Osteoblast (primary cell): ENCODE measurements around the gene EIF1. TPM values are rescaled to one million over a fixed set of nuclear protein-coding genes. Genes with fewer than 3 reads are reported as not detected.

ENCODE experiments used
- DNase-seq: peaks from one replicate; pipeline ENCODE4 v3.0.0; 2011; ENCODE audit warnings: low spot score, mixed read lengths; ENCODE audit not compliant: insufficient read length; ENCODE audit errors: missing footprints
- H2AFZ ChIP-seq: 2 replicates; pipeline ENCODE4 v1.6.0; 2011; ENCODE audit warnings: mild to moderate bottlenecking, low read length
- H3K27ac ChIP-seq: 2 replicates; pipeline ENCODE4 v1.5.1; 2011; ENCODE audit warnings: mild to moderate bottlenecking, low read depth, low read length, moderate library complexity
- H3K27me3 ChIP-seq: 2 replicates; pipeline ENCODE4 v1.6.0; 2012; ENCODE audit warnings: mild to moderate bottlenecking, control low read depth, inconsistent platforms, low read length, moderate library complexity; ENCODE audit not compliant: insufficient read depth
- H3K36me3 ChIP-seq: 2 replicates; pipeline ENCODE4 v1.5.1; 2011; ENCODE audit warnings: mild to moderate bottlenecking, low read length, control low read depth, moderate library complexity; ENCODE audit not compliant: insufficient read depth
- H3K4me1 ChIP-seq: 2 replicates; pipeline ENCODE4 v1.5.1; 2011; ENCODE audit warnings: mild to moderate bottlenecking, low read length, control low read depth, moderate library complexity; ENCODE audit not compliant: insufficient read depth
- H3K4me2 ChIP-seq: 2 replicates; pipeline ENCODE4 v1.6.0; 2011; ENCODE audit warnings: mild to moderate bottlenecking, low read length; ENCODE audit not compliant: insufficient read depth
- H3K4me3 ChIP-seq: fragments of 200-600 bp; sonication (generic); 3 replicates; pipeline ENCODE4 v1.5.1; 2012; ENCODE audit warnings: mild to moderate bottlenecking, low read length, inconsistent platforms; ENCODE audit not compliant: insufficient read depth
- H3K79me2 ChIP-seq: 2 replicates; pipeline ENCODE4 v1.6.0; 2012; ENCODE audit warnings: mild to moderate bottlenecking, low read length, control low read depth, inconsistent platforms; ENCODE audit not compliant: insufficient read depth
- H3K9me3 ChIP-seq: 2 replicates; pipeline ENCODE4 v1.5.1; 2011; ENCODE audit warnings: low read depth, low read length, control low read depth
- H4K20me1 ChIP-seq: 2 replicates; pipeline ENCODE4 v1.6.0; 2012; ENCODE audit warnings: mild to moderate bottlenecking, low read length, control low read depth; ENCODE audit not compliant: insufficient read depth
- total RNA-seq: library from RNA; depleted of rRNA; stranded (reverse); fragments of >200 nt; gene quantifications from 2 replicates; pipeline ENCODE4 v1.2.3, GENCODE V29; 2012
- TF ChIP-seq, protein P1 (sequence below): IDR thresholded peaks from 2 replicates; pipeline ENCODE4 v1.5.1; 2011; ENCODE audit warnings: mild to moderate bottlenecking, low read depth, low read length, moderate library complexity; ENCODE audit errors: extremely low read depth

The EIF1 gene
- total RNA-seq, 1 donor: 94.5 TPM

- no peak overlapping the region for H3K4me2 ChIP-seq
- no peaks in the 10 kb centered on the region for H4K20me1 ChIP-seq
- H3K27me3 ChIP-seq: no peaks in the 10 kb centered on the region
- TF ChIP-seq, protein P1, sequence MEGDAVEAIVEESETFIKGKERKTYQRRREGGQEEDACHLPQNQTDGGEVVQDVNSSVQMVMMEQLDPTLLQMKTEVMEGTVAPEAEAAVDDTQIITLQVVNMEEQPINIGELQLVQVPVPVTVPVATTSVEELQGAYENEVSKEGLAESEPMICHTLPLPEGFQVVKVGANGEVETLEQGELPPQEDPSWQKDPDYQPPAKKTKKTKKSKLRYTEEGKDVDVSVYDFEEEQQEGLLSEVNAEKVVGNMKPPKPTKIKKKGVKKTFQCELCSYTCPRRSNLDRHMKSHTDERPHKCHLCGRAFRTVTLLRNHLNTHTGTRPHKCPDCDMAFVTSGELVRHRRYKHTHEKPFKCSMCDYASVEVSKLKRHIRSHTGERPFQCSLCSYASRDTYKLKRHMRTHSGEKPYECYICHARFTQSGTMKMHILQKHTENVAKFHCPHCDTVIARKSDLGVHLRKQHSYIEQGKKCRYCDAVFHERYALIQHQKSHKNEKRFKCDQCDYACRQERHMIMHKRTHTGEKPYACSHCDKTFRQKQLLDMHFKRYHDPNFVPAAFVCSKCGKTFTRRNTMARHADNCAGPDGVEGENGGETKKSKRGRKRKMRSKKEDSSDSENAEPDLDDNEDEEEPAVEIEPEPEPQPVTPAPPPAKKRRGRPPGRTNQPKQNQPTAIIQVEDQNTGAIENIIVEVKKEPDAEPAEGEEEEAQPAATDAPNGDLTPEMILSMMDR: no peak
- no peak overlapping the region for H3K4me3 ChIP-seq
- no peak overlapping the region for H3K27ac ChIP-seq
- no peak overlapping the region for H2AFZ ChIP-seq
- peak; percentile 82 for DNase-seq
- H3K36me3 ChIP-seq: no peaks in the 10 kb centered on the region
- no peaks in the 10 kb centered on the region for H3K79me2 ChIP-seq
- peaks cover 9% of the 10 kb centered on the region for H3K4me1 ChIP-seq
- H3K9me3 ChIP-seq: no peaks in the 10 kb centered on the region
These were observed 46.2 kb upstream of the EIF1 start for GRCh38 chr17:41642252-41643156.

DNA sequence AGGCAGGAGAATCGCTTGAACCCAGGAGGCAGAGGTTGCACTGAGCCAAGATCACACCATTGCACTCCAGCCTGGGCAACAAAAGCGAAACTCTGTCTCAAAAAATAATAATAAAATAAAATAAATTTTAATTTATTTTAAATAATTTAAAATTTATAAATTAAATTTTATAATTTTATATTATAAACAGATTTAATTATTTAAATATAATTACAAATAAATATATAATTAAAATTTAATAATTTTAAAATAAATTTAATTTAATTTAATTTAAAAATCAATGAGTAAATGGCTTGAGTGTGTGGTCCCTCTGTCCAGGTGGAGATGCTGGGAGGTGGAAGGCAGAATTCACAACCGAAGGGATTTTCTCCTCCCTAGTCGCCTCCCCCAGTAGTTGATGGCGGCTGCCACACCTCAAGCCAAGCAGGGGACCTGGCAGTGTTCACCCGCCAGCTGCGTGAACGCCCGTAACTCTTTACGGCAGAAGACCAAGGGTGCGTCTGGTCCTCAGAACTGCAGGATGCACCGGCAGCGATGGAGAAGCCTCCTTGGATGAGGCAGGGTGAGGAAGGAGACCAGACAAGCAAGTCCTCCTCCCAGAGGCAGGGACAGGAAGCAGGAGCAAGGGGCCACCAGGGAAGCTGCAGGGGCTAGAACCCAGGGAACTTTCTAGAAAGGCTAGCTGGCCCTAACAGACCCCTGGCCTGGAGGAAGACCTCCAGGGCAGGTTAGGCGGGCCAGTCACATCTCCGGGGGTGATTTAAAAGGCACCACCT, 41.5 kb upstream of the EIF1 start:
- peak overlapping the region; percentile 94 for H3K4me2 ChIP-seq
- no peaks in the 10 kb centered on the region for H3K9me3 ChIP-seq
- no peak for DNase-seq
- no peak overlapping the region for H3K4me3 ChIP-seq
- TF ChIP-seq, protein P1: no peak
- H3K79me2 ChIP-seq: no peaks in the 10 kb centered on the region
- no peaks in the 10 kb centered on the region for H4K20me1 ChIP-seq
- H3K27ac ChIP-seq: no peak overlapping the region
- H3K36me3 ChIP-seq: no peaks in the 10 kb centered on the region
- peak overlapping the region; percentile 97 for H2AFZ ChIP-seq
- no peaks in the 10 kb centered on the region for H3K27me3 ChIP-seq
- peaks cover 18% of the 10 kb centered on the region for H3K4me1 ChIP-seq

- Histone ChIP-seq H2AFZ (peak overlapping the region; percentile 97), H3K27ac (peak overlapping the region; percentile 52), H3K4me2 (peak overlapping the region; percentile 94), H3K27me3 (no peaks in the 10 kb centered on the region), H3K4me3 (peak overlapping the region; percentile 72), H3K79me2 (no peaks in the 10 kb centered on the region), H3K36me3 (no peaks in the 10 kb centered on the region), H3K9me3 (no peaks in the 10 kb centered on the region), H3K4me1 (peaks cover 16% of the 10 kb centered on the region), H4K20me1 (no peaks in the 10 kb centered on the region)
- peak; percentile 97 for DNase-seq
- TF ChIP-seq, protein P1: peak; percentile 83
These were observed 40.7 kb upstream of the EIF1 start for GRCh38 chr17:41647940-41648410.
